GM15510 (cell line): ENCODE results near the gene GSTO2.

Experiments used
- POLR2A ChIP-seq: IDR thresholded peaks from 3 replicates; pipeline ENCODE4 v1.6.1; 2011; ENCODE audit warnings: borderline replicate concordance; ENCODE audit not compliant: insufficient read length; ENCODE audit errors: extremely low read depth

GSTO2 gene

GRCh38 chr10:104332243-104333031, 63.5 kb downstream of the GSTO2 start:
- TF ChIP-seq POLR2A = no peak

DNA sequence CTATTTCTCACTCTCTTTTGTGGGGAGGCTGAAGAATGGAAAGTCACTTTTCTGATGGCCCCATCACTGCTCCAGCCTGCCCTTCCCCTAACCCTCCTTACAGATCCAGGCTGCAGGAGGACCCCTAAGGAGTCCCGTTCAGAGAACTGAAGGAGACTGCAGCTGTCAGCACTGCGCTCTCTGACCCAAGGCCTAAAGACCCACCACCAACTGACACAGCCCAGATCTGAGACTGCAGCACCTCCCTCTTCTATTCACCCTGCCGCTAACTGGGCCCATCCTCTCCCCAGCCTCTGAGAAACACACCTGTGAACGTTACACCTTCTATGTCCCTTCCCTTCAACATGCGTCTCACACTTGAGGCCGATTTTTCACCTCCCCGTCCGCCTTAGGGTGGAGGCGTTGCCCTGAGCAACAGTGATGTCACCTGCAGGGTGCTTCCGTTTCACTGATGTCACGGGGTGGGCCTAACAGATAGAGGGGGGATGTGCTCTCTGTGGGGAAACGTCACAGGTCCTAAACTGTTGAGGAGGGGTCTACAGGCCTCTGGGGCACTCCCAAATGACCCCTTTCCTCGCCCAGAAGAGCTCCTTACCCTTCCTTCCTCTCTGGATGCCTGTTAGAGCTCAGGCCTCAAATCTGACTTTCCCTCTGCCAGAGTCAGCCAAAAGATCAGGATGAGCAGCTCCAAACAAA, 64.2 kb downstream of the GSTO2 start:
- no peak for TF ChIP-seq POLR2A

GRCh38 chr10:104333728-104334373, 64.9 kb downstream of the GSTO2 start:
- no peak for TF ChIP-seq POLR2A

DNA sequence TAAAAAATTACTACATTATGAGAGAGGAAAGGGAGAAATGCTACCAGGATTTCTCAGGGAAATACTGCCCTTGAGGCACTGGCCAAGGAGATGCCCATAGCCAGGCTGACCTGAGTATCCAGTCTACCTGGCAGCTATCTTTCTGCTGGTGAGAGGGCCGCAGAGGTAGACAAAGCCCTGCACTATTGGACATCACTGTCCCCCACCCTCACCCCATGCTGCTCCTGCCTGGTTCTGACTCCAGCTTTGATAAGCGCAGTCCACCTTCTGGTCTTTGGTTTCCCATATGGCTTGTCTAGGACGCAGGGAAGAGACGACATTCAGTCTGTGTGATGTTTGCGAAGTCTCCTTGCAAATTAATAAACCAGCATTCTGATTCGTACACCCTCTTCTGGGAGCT, 65.6 kb downstream of the GSTO2 start:
- TF ChIP-seq POLR2A = no peak

GRCh38 chr10:104334965-104335650, 66.1 kb downstream of the GSTO2 start:
- no peak for TF ChIP-seq POLR2A

- TF ChIP-seq POLR2A = no peak
Measured at GRCh38 chr10:104336821-104337467, 68.0 kb downstream of the GSTO2 start.

GRCh38 chr10:104337521-104337984, 68.6 kb downstream of the GSTO2 start:
- no peak for TF ChIP-seq POLR2A

- peak; percentile 86 for TF ChIP-seq POLR2A
Measured at GRCh38 chr10:104337985-104338735, 69.2 kb downstream of the GSTO2 start, which contains the start of gene ITPRIP. Gene ITPRIP, minus strand, starts transcription at chr10:104338465. Its CDS starts 22,414 bp downstream, at chr10:104316051.

GRCh38 chr10:104339469-104340110, 70.6 kb downstream of the GSTO2 start:
- no peak for TF ChIP-seq POLR2A

GRCh38 chr10:104340111-104340526, 71.1 kb downstream of the GSTO2 start:
- TF ChIP-seq POLR2A = no peak

DNA sequence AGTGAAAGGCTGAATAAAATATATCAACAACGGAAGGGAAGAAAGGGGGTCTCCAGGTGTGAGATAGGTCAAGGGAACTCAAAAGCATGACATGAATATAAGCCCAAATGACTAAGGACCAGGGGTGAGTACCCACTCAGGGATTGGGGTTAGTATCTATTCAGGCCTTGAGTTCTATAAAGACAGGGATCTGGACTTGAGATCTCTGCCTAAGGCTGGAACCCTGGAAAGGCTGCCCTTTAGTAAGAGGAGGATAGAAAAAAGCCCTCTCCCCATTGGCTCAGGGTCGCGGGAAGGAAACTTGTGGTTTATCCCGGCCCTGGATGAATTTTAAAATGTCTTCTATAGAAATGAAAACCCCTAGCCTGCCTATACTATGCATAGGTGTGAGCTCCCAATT, 71.7 kb downstream of the GSTO2 start:
- no peak for TF ChIP-seq POLR2A

GRCh38 chr10:104342941-104343411, 74.0 kb downstream of the GSTO2 start:
- TF ChIP-seq POLR2A = no peak

GRCh38 chr10:104344219-104344618, 75.2 kb downstream of the GSTO2 start:
- no peak for TF ChIP-seq POLR2A
